Cerebellar cortex (tissue), 1 donor: ENCODE data around the gene SDCCAG8.
A peak's percentile ranks its signal among the peaks of the same experiment; 100 is the strongest.
"Not testable (repeated sequence)": the region's sequence is repeated elsewhere in the genome, so short reads cannot be mapped to it uniquely, and the experiment has no call there.

ENCODE experiments used
- DNase-seq: peaks from one replicate; pipeline ENCODE4 v3.0.0-alpha.2; 2015; ENCODE audit warnings: low spot score

The SDCCAG8 gene

GRCh38 chr1:243255791-243256512, at the start of gene SDCCAG8:
TSS of gene SDCCAG8 (plus strand) at chr1:243256041. CDS start at chr1:243256174, 133 bp downstream.
- peak; percentile 100 for DNase-seq

- peak; percentile 33 for DNase-seq
Observed at GRCh38 chr1:243211984-243212383, 43.9 kb upstream of the SDCCAG8 start.

- no peak for DNase-seq
Observed at GRCh38 chr1:243213045-243213787, 42.6 kb upstream of the SDCCAG8 start.

- not testable (repeated sequence) for DNase-seq
Observed at GRCh38 chr1:243215276-243215875, 40.5 kb upstream of the SDCCAG8 start.

- no peak for DNase-seq
Observed at GRCh38 chr1:243216741-243217140, 39.1 kb upstream of the SDCCAG8 start.

- no peak for DNase-seq
Observed at GRCh38 chr1:243217349-243217748, 38.5 kb upstream of the SDCCAG8 start.

GRCh38 chr1:243218059-243218458, 37.8 kb upstream of the SDCCAG8 start:
- DNase-seq: no peak

GRCh38 chr1:243227622-243228021, 28.2 kb upstream of the SDCCAG8 start:
- DNase-seq: no peak

- no peak for DNase-seq
Observed at GRCh38 chr1:243229526-243229925, 26.3 kb upstream of the SDCCAG8 start.

GRCh38 chr1:243230914-243231313, 24.9 kb upstream of the SDCCAG8 start:
- peak; percentile 22 for DNase-seq

GRCh38 chr1:243233908-243234307, 21.9 kb upstream of the SDCCAG8 start:
- peak; percentile 44 for DNase-seq

GRCh38 chr1:243234978-243235647, 20.7 kb upstream of the SDCCAG8 start:
- DNase-seq: no peak

GRCh38 chr1:243236604-243237252, 19.1 kb upstream of the SDCCAG8 start:
- DNase-seq: no peak

GRCh38 chr1:243244432-243244841, 11.4 kb upstream of the SDCCAG8 start:
- no peak for DNase-seq

GRCh38 chr1:243246916-243247315, 8.9 kb upstream of the SDCCAG8 start:
- no peak for DNase-seq

GRCh38 chr1:243247901-243248300, 7.9 kb upstream of the SDCCAG8 start:
- no peak for DNase-seq

- no peak for DNase-seq
Observed at GRCh38 chr1:243249214-243249613, 6.6 kb upstream of the SDCCAG8 start.

GRCh38 chr1:243250102-243250501, 5.7 kb upstream of the SDCCAG8 start:
- DNase-seq: no peak

- DNase-seq: no peak
Observed at GRCh38 chr1:243251539-243251938, 4.3 kb upstream of the SDCCAG8 start.

GRCh38 chr1:243253211-243253925, 2.5 kb upstream of the SDCCAG8 start:
- peak; percentile 22 for DNase-seq

- no peak for DNase-seq
Observed at GRCh38 chr1:243253926-243254232, 2.0 kb upstream of the SDCCAG8 start.
